Measurements from ENCODE around the gene GPRC5B. TPM values are rescaled to one million over a fixed set of nuclear protein-coding genes. Genes with fewer than 3 reads are reported as not detected.

The GPRC5B gene
- polyA plus RNA-seq, 1 donor: 88.7 TPM

GRCh38 chr16:19898166-19898565 lies 13.5 kb upstream of the GPRC5B start:
- no peak for DNase-seq (ENCODE audit: low read depth)

- DNase-seq (ENCODE audit: low read depth): no peak
These were observed 12.3 kb upstream of the GPRC5B start for GRCh38 chr16:19896951-19897350.

GRCh38 chr16:19894586-19894985 lies 9.9 kb upstream of the GPRC5B start:
- DNase-seq (ENCODE audit: low read depth): no peak

- DNase-seq (ENCODE audit: low read depth): no peak
These were observed 8.3 kb upstream of the GPRC5B start for GRCh38 chr16:19892902-19893301.

- no peak for DNase-seq (ENCODE audit: low read depth)
These were observed 6.3 kb upstream of the GPRC5B start for GRCh38 chr16:19890901-19891300.

GRCh38 chr16:19888834-19889233 lies 4.2 kb upstream of the GPRC5B start:
- no peak for DNase-seq (ENCODE audit: low read depth)

GRCh38 chr16:19886073-19886941 lies 1.7 kb upstream of the GPRC5B start:
- DNase-seq (ENCODE audit: low read depth): peak; percentile 54

- DNase-seq (ENCODE audit: low read depth): no peak
These were observed 914 bp upstream of the GPRC5B start for GRCh38 chr16:19885451-19886072.

GRCh38 chr16:19883966-19884485 lies 622 bp downstream of the GPRC5B start:
- no peak for DNase-seq (ENCODE audit: low read depth)

- DNase-seq (ENCODE audit: low read depth): no peak
These were observed 1.2 kb downstream of the GPRC5B start for GRCh38 chr16:19883296-19883965.

- no peak for DNase-seq (ENCODE audit: low read depth)
These were observed 2.0 kb downstream of the GPRC5B start for GRCh38 chr16:19882646-19883045.

- DNase-seq (ENCODE audit: low read depth): no peak
These were observed 2.5 kb downstream of the GPRC5B start for GRCh38 chr16:19882186-19882585.

- DNase-seq (ENCODE audit: low read depth): no peak
These were observed 2.9 kb downstream of the GPRC5B start for GRCh38 chr16:19881783-19882182.

GRCh38 chr16:19881028-19881427 lies 3.6 kb downstream of the GPRC5B start:
- no peak for DNase-seq (ENCODE audit: low read depth)

GRCh38 chr16:19879241-19879792 lies 5.3 kb downstream of the GPRC5B start:
- DNase-seq (ENCODE audit: low read depth): no peak

- DNase-seq (ENCODE audit: low read depth): no peak
These were observed 5.9 kb downstream of the GPRC5B start for GRCh38 chr16:19878757-19879156.

GRCh38 chr16:19876501-19877059 lies 8.1 kb downstream of the GPRC5B start:
- DNase-seq (ENCODE audit: low read depth): no peak

- no peak for DNase-seq (ENCODE audit: low read depth)
These were observed 8.7 kb downstream of the GPRC5B start for GRCh38 chr16:19875900-19876299.

GRCh38 chr16:19874851-19875546 lies 9.6 kb downstream of the GPRC5B start:
- no peak for DNase-seq (ENCODE audit: low read depth)

- DNase-seq (ENCODE audit: low read depth): no peak
These were observed 10.6 kb downstream of the GPRC5B start for GRCh38 chr16:19874026-19874425.

GRCh38 chr16:19872935-19873334 lies 11.7 kb downstream of the GPRC5B start:
- DNase-seq (ENCODE audit: low read depth): no peak
